Measurements from ENCODE around the gene LDLRAD4.

The LDLRAD4 gene

GRCh38 chr18:13538630-13539029 lies 320.1 kb downstream of the LDLRAD4 start:
- H3K9me3 Mint-ChIP-seq, result no peaks in the 10 kb centered on the region
- H3K4me3 Mint-ChIP-seq, result peak overlapping the region; percentile 66
- H3K27ac Mint-ChIP-seq, result peak overlapping the region; percentile 71
- no peaks in the 10 kb centered on the region for H3K27me3 Mint-ChIP-seq
- H3K4me1 Mint-ChIP-seq, result peaks cover 74% of the 10 kb centered on the region
- peaks cover 8% of the 10 kb centered on the region for H3K36me3 Mint-ChIP-seq

DNA sequence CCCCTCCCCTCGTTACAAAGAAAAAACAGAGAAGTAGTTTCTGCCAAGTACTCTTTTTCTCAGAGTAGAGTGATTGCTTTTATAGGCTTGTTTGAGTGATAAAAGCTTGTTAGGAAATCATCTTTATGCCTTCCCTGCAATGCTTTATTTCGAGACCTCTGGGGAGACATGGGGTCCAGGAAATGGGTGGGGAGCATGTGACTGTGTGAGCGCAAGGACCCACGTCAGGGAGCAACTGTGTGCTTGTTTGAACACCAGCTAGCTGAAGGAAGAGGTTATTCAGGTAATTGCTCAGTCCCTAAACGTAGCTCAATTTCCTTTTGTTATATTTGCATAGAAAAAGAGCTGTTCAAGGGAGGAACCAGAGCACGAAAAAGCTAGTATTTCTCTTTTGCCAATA lies 320.5 kb downstream of the LDLRAD4 start:
- peak overlapping the region; percentile 66 for H3K4me3 Mint-ChIP-seq
- H3K27me3 Mint-ChIP-seq, result no peaks in the 10 kb centered on the region
- no peaks in the 10 kb centered on the region for H3K9me3 Mint-ChIP-seq
- H3K36me3 Mint-ChIP-seq, result peaks cover 8% of the 10 kb centered on the region
- peaks cover 70% of the 10 kb centered on the region for H3K4me1 Mint-ChIP-seq
- peak overlapping the region; percentile 71 for H3K27ac Mint-ChIP-seq

GRCh38 chr18:13539843-13540476 lies 321.4 kb downstream of the LDLRAD4 start:
- Mint-ChIP-seq H3K27ac (no peak overlapping the region), H3K4me3 (peak overlapping the region; percentile 11), H3K4me1 (peaks cover 61% of the 10 kb centered on the region), H3K27me3 (no peaks in the 10 kb centered on the region), H3K9me3 (no peaks in the 10 kb centered on the region), H3K36me3 (peaks cover 13% of the 10 kb centered on the region)

DNA sequence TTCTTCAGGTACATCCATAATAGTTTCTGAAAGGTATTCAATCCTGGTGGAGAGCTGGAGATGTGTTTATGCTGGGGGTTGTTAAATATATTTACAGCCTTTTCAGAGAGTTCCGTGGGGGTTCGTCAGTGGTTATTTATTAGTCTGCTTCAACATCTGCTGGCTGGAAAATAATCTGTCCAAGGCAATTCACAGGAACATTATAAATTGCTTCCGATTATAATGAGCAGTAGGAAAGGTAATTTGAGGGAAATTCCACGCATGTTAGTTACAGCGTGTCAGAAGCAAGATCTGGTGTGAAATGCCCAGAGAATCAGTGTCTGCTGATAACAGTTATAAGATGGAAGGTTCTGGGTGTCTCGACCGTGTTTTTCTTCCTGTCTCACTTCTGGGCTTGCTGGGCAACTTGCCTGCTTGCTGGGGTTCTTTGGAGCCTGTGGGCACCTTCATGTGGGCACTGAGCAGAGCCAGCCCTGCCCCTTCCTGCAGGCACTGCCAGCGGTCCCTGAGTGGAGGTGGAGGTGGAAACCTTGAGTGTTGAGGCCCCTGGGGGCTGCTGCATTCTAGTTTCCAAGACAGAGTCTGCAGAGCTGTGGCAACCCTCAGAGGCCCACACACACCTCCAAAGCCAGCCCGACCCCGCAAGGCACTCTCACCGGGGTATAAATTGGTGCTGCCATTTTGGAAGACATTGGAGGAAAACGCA lies 322.1 kb downstream of the LDLRAD4 start:
- no peaks in the 10 kb centered on the region for H3K9me3 Mint-ChIP-seq
- H3K27me3 Mint-ChIP-seq, result no peaks in the 10 kb centered on the region
- peaks cover 55% of the 10 kb centered on the region for H3K4me1 Mint-ChIP-seq
- peaks cover 13% of the 10 kb centered on the region for H3K36me3 Mint-ChIP-seq
- peak overlapping the region; percentile 11 for H3K4me3 Mint-ChIP-seq
- H3K27ac Mint-ChIP-seq, result no peak overlapping the region

DNA sequence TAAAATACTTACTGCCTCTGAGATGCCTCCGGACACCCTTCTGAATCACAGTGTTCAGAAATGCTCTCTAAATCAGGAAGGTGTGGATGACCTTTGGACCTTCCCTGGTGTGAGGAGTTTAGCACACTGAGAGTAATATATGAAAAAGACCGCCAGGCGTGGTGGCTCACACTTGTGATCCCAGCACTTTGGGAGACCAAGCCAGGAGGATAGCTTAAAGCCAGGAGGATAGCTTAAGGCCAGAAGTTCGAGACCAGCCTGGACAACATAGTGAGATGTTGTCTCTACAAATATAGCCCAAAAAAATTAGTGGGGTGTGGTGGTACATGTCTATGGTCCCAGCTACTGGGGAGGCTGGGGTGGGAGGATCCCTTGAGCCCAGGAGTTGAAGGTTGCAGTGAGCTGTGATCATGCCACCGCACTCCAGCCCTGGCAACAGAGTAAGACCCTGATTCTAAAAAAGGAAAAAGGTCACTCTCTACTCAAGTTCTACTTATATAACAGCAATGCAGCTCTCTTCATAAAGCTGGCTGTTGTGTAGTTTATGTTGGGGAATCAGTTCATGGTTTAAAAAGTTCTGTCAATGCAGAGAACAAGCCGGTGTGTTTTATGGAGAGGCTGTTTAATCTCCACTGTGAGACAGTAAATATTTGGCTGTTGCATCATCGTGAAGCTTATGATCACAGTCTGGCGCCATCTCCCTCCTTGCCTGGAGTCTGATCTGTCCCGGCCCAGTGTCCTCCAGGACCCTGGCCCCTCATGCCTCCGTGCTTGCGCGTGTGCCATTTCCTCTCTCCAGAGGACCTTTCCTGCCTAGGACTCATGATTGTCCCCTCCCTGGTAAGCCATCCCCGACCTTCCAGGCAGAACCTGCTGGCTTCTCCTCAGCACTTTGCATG lies 323.3 kb downstream of the LDLRAD4 start:
- Mint-ChIP-seq H3K4me1 (peaks cover 44% of the 10 kb centered on the region), H3K27me3 (no peaks in the 10 kb centered on the region), H3K4me3 (no peak overlapping the region), H3K9me3 (no peaks in the 10 kb centered on the region), H3K27ac (peak overlapping the region; percentile 13), H3K36me3 (peaks cover 13% of the 10 kb centered on the region)

DNA sequence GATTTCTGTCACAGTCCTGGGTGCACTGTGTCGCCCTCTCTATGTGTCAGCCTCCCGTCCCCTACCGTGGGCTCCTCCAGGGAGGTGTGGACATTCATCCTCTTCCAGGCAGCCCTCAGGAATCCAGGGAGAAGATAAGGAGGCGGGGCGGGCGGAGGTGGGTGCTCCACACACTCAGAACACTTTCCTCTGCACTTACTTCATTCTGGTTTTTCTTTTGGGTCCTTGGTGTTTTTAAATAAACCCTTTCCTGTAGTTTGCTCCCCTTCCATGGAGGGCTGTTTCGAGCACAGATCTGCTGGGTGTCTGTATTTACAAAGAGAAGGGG lies 323.9 kb downstream of the LDLRAD4 start:
- Mint-ChIP-seq H3K27me3 (no peaks in the 10 kb centered on the region), H3K9me3 (no peaks in the 10 kb centered on the region), H3K4me3 (no peak overlapping the region), H3K36me3 (peaks cover 15% of the 10 kb centered on the region), H3K4me1 (peaks cover 38% of the 10 kb centered on the region), H3K27ac (peak overlapping the region; percentile 13)

GRCh38 chr18:13543144-13543543 lies 324.6 kb downstream of the LDLRAD4 start:
- Mint-ChIP-seq H3K27me3 (no peaks in the 10 kb centered on the region), H3K4me3 (no peak overlapping the region), H3K4me1 (peaks cover 32% of the 10 kb centered on the region), H3K27ac (no peak overlapping the region), H3K36me3 (peaks cover 15% of the 10 kb centered on the region), H3K9me3 (no peaks in the 10 kb centered on the region)

DNA sequence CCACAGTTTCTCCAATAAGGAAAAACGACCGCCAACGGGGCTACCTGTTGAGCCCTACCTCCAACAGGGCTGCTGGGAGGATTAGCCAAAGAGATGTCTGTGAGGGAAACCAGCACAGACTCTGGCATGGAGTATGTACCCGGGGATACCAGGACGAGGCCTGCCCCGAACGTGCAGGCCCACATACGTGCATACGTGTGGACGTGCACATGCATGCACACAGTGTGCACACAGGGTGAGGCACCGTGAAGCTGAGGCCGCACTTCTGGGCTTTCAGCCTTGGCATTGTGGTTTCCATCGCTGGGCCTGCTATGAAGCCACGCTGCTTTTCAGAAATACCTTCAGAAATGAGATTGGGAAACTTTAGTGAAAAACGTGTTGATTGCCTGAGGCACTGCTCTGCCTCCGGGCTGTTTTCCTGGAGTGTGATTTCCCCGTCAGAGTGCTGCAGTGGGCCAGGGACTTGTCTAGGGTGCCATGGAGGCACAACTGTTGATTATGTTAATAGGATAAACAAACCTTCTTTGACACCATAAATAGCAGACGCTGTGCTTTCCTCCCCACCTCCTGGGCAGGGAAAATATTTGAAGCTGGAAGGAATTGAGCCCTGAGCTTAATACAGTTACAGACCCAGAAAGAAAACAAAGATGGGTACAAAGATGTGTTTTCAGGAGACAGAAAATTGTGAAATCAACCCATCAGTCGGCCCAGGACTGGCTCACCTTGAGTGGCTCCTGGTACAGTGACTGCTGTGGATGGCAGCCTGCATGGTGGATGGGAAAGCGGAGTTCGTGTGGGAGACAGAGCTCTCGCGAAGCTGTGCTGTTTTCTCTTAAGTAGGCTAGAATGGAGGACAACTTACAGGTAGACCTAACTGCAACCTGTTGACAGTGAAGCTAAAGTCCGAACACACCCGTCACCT lies 325.5 kb downstream of the LDLRAD4 start:
- Mint-ChIP-seq H3K4me3 (no peak overlapping the region), H3K36me3 (peaks cover 15% of the 10 kb centered on the region), H3K9me3 (no peaks in the 10 kb centered on the region), H3K27me3 (no peaks in the 10 kb centered on the region), H3K27ac (no peak overlapping the region), H3K4me1 (peaks cover 22% of the 10 kb centered on the region)

- Mint-ChIP-seq H3K27ac (no peak overlapping the region), H3K4me3 (no peak overlapping the region), H3K4me1 (peaks cover 13% of the 10 kb centered on the region)
Observed at GRCh38 chr18:13544953-13545352, 326.4 kb downstream of the LDLRAD4 start.

DNA sequence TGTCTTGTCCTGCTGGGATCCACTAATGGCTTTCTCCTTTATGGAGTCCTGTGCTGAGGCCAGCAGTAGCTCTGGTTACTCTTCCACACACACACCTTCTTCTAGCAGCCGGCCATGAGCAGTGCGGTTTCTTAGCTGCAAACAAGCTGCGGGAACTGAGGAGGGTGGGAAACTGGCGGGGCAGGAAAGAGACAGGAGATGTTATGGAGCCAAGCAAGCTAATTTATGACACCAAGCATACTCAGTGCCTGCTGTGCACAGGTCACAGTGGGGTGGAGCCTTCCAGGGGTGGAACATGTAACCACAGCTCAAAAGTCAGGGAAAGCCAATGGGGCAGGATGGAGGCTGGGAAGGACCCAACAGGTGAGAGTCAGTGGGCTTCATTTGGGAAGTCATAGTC lies 327.0 kb downstream of the LDLRAD4 start:
- Mint-ChIP-seq H3K4me1 (peaks cover 13% of the 10 kb centered on the region), H3K9me3 (no peaks in the 10 kb centered on the region), H3K27ac (no peak overlapping the region), H3K27me3 (no peaks in the 10 kb centered on the region), H3K4me3 (no peak overlapping the region), H3K36me3 (peaks cover 15% of the 10 kb centered on the region)

More at GRCh38 chr18:13544953-13545352, 326.4 kb downstream of the LDLRAD4 start:
- no peaks in the 10 kb centered on the region for H3K27me3 Mint-ChIP-seq
- H3K36me3 Mint-ChIP-seq, result peaks cover 15% of the 10 kb centered on the region
- H3K9me3 Mint-ChIP-seq, result no peaks in the 10 kb centered on the region

DNA sequence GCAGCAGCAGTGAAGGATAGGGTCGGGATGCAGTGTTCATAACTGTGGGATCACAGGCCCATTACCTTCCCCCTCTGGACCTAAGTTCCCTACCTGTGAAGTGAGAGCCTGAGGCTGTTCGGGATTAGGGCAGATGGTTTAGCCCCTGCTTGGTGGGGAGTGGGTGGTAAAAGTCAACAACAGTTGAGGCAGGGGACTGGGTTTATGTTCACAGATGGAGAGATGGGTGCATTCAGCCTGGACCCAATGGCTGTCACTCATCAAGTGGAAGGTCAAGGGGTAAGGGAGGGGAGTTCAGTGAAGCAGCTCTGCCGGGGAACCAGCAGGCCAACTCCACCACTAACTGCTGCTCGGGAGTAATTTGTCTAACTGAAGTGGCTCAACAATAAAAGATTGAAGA lies 327.4 kb downstream of the LDLRAD4 start:
- Mint-ChIP-seq H3K36me3 (peaks cover 15% of the 10 kb centered on the region), H3K4me1 (peaks cover 11% of the 10 kb centered on the region), H3K27me3 (no peaks in the 10 kb centered on the region), H3K27ac (no peak overlapping the region), H3K9me3 (no peaks in the 10 kb centered on the region), H3K4me3 (no peak overlapping the region)

GRCh38 chr18:13546638-13547037 lies 328.1 kb downstream of the LDLRAD4 start:
- Mint-ChIP-seq H3K4me1 (peaks cover 14% of the 10 kb centered on the region), H3K9me3 (no peaks in the 10 kb centered on the region), H3K27ac (no peak overlapping the region), H3K36me3 (peaks cover 18% of the 10 kb centered on the region), H3K27me3 (no peaks in the 10 kb centered on the region), H3K4me3 (no peak overlapping the region)

GRCh38 chr18:13547347-13547746 lies 328.8 kb downstream of the LDLRAD4 start:
- Mint-ChIP-seq H3K36me3 (peaks cover 18% of the 10 kb centered on the region), H3K27me3 (no peaks in the 10 kb centered on the region), H3K27ac (no peak overlapping the region), H3K9me3 (no peaks in the 10 kb centered on the region), H3K4me1 (peaks cover 15% of the 10 kb centered on the region), H3K4me3 (no peak overlapping the region)

DNA sequence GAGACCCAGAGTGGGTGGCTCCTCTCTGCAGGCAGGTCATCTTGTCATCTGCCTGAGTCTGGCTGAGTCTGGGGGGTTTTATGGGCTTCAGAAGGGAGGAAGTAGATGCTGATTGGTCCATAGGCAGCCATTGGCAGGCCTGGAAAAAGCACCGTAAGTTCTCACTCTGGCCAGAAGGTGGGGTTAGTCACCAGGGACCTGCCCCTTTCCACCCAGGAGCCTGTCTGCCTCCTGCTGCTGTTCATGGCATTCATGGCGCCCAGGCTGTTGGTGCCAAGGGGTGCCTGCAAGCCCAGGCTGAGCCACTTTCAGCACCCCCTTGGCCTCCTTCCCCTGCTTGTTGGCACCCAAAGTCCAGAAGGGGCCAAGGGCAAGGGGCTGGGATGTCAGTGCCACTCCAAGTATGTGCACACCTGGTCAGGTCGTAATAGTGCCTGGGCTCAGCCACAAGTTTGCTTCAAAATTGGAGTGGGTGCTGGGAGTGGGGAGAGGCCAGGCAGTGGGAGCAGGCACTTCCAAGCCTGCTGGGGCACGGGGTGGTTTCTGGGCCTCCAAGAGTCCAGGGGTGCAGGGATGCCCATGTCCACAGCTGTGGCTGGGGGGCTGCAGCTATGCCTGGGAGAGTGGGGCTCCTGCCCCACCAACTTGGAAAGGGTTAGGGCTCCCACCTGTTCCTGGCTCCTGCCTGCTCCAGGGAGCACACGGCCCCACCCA lies 329.7 kb downstream of the LDLRAD4 start:
- no peak overlapping the region for H3K27ac Mint-ChIP-seq
- H3K27me3 Mint-ChIP-seq, result no peaks in the 10 kb centered on the region
- H3K4me3 Mint-ChIP-seq, result no peak overlapping the region
- H3K4me1 Mint-ChIP-seq, result peaks cover 15% of the 10 kb centered on the region
- H3K9me3 Mint-ChIP-seq, result no peaks in the 10 kb centered on the region
- peaks cover 17% of the 10 kb centered on the region for H3K36me3 Mint-ChIP-seq
